Peyer's patch (tissue), 4 donors: Measurements from ENCODE around the gene RBBP8. TPM values are rescaled to one million over a fixed set of nuclear protein-coding genes. Genes with fewer than 3 reads are reported as not detected.
"Not testable (repeated sequence)": the region's sequence is repeated elsewhere in the genome, so short reads cannot be mapped to it uniquely, and the experiment has no call there.

Experiments
- DNase-seq, 3 donors: peaks; one replicate each; pipeline ENCODE4 v3.0.0-alpha.2; 2017 to 2019
- H3K27ac ChIP-seq, 4 donors: fragments of 200-600 bp; sonication (generic); one replicate each; pipeline ENCODE4 v1.5.1; 2016 to 2019
- H3K27me3 ChIP-seq, 2 donors: fragments of 200-600 bp; sonication (generic); one replicate each; pipeline ENCODE4 v1.5.1; 2019
- H3K36me3 ChIP-seq, 3 donors: fragments of 200-600 bp; sonication (generic); one replicate each; pipeline ENCODE4 v1.5.1; 2016 to 2019
- H3K4me1 ChIP-seq, 4 donors: fragments of 200-600 bp; sonication (generic); one replicate each; pipeline ENCODE4 v1.5.1; 2016 to 2019
- H3K4me3 ChIP-seq, 4 donors: fragments of 200-600 bp; sonication (generic); 1 replicate in 3 of 4; 2 replicates in 1 of 4; pipeline ENCODE4 v1.5.1; 2016 to 2019; ENCODE audit warnings: mild to moderate bottlenecking in 1 of 4
- H3K9me3 ChIP-seq, 4 donors: fragments of 200-600 bp; sonication (generic); one replicate each; pipeline ENCODE4 v1.5.1; 2016 to 2019; ENCODE audit warnings: mild to moderate bottlenecking in 1 of 4
- POLR2A ChIP-seq, 2 donors: fragments of 450-650 bp; IDR thresholded peaks; one replicate each; pipeline ENCODE4 v1.5.1; 2017; ENCODE audit warnings: antibody characterized with exemption in 2 of 2, mild to moderate bottlenecking in 2 of 2, moderate library complexity in 2 of 2
- total RNA-seq, 4 donors: library from RNA; depleted of rRNA; stranded (reverse); fragments of >200 nt; gene quantifications; one replicate each; pipeline ENCODE4 v1.1.0, GENCODE V29; 2016
- TF ChIP-seq, protein P1 (sequence below), 6 experiments: fragments of 450-650 bp in 4 of 6; fragments of 200-600 bp in 2 of 6; sonication (generic) in 1 of 6; IDR thresholded peaks; one replicate each; pipeline ENCODE4 v1.5.1; 2017 to 2019; ENCODE audit warnings: antibody characterized with exemption in 6 of 6, mild to moderate bottlenecking in 3 of 6, moderate library complexity in 1 of 6

The RBBP8 gene
- total RNA-seq, 4 donors from 2014 or later: 45.4 to 74.1 (median 52.7) TPM

DNA sequence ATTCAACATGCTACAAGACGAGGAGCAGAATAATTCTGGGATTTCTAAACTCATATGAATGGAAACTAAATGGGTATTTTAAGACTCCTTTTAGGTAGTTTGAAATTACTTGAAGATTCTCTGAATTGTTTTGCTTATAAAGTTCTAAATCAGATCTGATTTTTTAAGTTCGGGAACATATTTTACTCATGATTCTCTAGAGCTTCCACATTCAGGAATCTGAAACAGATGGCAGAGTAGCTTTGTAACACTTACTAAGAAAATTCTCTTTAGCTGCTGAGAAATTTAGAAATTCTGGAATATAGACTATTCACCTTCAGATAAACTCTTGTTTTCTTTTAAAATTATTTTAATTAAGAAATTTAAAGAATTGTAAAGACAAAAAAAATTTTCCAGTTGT, 13.7 kb downstream of the RBBP8 start:
- H3K9me3 ChIP-seq: no peaks in the 10 kb centered on the region
- no peak overlapping the region for H3K27ac ChIP-seq
- no peaks in the 10 kb centered on the region for H3K4me1 ChIP-seq
- TF ChIP-seq, protein P1, sequence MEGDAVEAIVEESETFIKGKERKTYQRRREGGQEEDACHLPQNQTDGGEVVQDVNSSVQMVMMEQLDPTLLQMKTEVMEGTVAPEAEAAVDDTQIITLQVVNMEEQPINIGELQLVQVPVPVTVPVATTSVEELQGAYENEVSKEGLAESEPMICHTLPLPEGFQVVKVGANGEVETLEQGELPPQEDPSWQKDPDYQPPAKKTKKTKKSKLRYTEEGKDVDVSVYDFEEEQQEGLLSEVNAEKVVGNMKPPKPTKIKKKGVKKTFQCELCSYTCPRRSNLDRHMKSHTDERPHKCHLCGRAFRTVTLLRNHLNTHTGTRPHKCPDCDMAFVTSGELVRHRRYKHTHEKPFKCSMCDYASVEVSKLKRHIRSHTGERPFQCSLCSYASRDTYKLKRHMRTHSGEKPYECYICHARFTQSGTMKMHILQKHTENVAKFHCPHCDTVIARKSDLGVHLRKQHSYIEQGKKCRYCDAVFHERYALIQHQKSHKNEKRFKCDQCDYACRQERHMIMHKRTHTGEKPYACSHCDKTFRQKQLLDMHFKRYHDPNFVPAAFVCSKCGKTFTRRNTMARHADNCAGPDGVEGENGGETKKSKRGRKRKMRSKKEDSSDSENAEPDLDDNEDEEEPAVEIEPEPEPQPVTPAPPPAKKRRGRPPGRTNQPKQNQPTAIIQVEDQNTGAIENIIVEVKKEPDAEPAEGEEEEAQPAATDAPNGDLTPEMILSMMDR (IDR thresholded peaks at IDR 0.05): no peak
- TF ChIP-seq POLR2A (IDR thresholded peaks at IDR 0.05): no peak
- peaks cover 0 to 10% (median 0%) of the 10 kb centered on the region in 3 donors for H3K36me3 ChIP-seq
- no peak overlapping the region for H3K4me3 ChIP-seq
- H3K27me3 ChIP-seq: no peaks in the 10 kb centered on the region
- DNase-seq: no peak

DNA sequence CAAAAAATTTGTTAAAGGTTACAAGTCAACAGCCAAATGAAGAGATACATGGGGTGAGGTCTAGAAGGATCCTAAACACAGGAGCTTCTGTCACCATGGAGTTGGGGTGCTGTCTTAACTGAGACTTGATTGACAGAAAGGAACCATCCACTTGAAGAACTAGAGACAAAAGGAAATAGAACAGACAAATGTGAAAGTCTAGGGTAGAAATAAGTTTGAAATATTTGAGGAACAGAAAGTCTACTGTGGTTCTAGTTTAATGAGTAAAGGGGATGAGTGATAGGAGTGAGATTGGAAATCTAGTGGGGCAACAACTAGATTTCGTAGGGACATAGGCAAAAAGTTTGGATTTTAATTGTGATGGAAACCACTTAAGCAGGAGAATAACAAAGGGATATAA, 18.7 kb downstream of the RBBP8 start:
- no peaks in the 10 kb centered on the region for H3K4me1 ChIP-seq
- no peaks in the 10 kb centered on the region for H3K9me3 ChIP-seq
- no peaks in the 10 kb centered on the region for H3K27me3 ChIP-seq
- no peak for TF ChIP-seq POLR2A (IDR thresholded peaks at IDR 0.05)
- no peak overlapping the region for H3K4me3 ChIP-seq
- H3K36me3 ChIP-seq: peaks cover 0 to 17% (median 0%) of the 10 kb centered on the region in 3 donors
- no peak for DNase-seq
- no peak overlapping the region for H3K27ac ChIP-seq

DNA sequence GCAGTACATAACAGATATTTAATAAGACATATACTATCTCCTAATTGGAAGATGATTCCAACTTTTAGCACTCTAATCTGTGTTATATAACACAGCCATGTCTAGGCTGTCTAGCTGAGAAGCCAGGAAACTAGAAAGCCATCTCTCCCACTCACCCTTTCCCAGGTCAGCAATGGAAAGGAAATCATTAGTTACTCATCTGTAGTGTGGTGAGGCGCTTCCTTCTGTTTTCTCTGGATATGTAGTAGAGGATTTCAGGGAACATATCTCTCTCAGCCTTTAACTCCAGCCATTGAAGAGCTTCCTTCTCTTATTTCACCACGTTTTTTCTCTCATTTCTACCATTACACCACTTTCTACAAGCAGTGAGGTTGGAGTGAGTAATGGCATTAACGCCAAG, 19.4 kb downstream of the RBBP8 start:
- no peak for DNase-seq
- Histone ChIP-seq H3K9me3 (no peaks in the 10 kb centered on the region), H3K27ac (no peak overlapping the region), H3K27me3 (no peaks in the 10 kb centered on the region), H3K4me1 (no peaks in the 10 kb centered on the region), H3K4me3 (no peak overlapping the region), H3K36me3 (peaks cover 0 to 17% (median 0%) of the 10 kb centered on the region in 3 donors)
- TF ChIP-seq, protein P1 (IDR thresholded peaks at IDR 0.05): no peak
- no peak for TF ChIP-seq POLR2A (IDR thresholded peaks at IDR 0.05)

DNA sequence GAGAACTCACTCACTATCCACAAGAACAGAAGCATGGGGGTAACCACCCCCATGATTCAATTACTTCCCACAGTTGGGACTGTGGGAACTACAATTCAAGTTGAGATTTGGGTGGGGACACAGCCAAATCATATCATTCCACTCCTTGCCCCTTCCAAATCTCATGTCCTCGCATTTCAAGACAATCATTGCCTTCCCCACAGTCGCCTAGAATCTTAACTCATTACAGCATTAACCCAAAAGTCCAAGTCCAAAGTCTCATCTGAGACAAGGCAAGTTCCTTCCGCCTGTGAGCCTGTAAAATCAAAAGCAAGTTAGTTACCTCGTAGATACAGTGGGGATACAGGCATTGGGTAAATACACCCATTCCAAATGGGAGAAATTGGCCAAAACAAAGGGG, 20.9 kb downstream of the RBBP8 start:
- DNase-seq, H3K27me3 ChIP-seq, H3K4me3 ChIP-seq, H3K4me1 ChIP-seq, H3K9me3 ChIP-seq: not testable (repeated sequence)
- peak overlapping the region in 1 of 4 donors; percentile 50 for H3K27ac ChIP-seq
- H3K36me3 ChIP-seq: peaks cover 0 to 17% (median 0%) of the 10 kb centered on the region in 3 donors

DNA sequence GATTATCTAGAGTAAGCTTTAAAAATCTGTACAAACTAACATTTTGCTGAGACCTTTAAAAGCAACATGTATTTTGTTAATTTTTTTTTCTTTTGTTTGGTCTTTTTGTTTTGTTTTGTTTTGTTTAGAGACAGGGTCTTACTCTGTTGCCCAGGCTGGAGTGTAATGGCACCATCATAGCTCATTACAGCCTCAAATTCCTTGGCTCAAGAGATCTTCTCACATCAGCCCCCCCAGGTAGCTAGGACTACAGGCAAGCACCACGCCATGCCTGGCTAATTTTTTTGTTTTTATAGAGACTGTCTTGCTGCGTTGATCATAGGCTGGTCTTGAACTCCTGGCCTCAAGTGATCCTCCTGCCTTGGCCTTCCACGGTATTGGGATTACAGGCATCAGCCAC, 23.1 kb downstream of the RBBP8 start:
- no peak overlapping the region for H3K4me3 ChIP-seq
- H3K9me3 ChIP-seq: no peaks in the 10 kb centered on the region
- H3K36me3 ChIP-seq: peaks cover 0 to 10% (median 0%) of the 10 kb centered on the region in 3 donors
- DNase-seq: no peak
- no peaks in the 10 kb centered on the region for H3K4me1 ChIP-seq
- H3K27me3 ChIP-seq: no peaks in the 10 kb centered on the region
- TF ChIP-seq, protein P1 (IDR thresholded peaks at IDR 0.05): no peak
- no peak for TF ChIP-seq POLR2A (IDR thresholded peaks at IDR 0.05)
- H3K27ac ChIP-seq: no peak overlapping the region

DNA sequence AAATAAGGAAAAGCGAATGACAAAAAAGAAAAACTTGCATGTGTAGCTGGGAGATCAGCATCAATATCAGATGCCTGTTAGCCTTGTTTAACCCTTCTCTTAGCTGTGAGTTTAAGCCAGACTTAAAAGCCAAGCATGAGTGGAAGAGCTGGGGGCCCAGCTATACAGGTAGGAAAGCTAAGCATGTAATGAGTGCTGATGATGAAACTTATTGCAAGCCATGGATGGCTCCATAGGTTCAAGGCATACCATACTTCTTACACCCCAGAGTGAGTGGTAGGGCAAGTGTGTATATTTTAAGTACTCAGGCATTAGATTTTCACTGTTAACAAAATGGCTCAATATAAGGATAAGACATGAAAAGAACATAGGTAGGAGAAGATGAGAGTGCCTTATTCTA, 28.0 kb downstream of the RBBP8 start:
- H3K27me3 ChIP-seq: no peaks in the 10 kb centered on the region
- TF ChIP-seq, protein P1 (IDR thresholded peaks at IDR 0.05): no peak
- TF ChIP-seq POLR2A (IDR thresholded peaks at IDR 0.05): no peak

DNA sequence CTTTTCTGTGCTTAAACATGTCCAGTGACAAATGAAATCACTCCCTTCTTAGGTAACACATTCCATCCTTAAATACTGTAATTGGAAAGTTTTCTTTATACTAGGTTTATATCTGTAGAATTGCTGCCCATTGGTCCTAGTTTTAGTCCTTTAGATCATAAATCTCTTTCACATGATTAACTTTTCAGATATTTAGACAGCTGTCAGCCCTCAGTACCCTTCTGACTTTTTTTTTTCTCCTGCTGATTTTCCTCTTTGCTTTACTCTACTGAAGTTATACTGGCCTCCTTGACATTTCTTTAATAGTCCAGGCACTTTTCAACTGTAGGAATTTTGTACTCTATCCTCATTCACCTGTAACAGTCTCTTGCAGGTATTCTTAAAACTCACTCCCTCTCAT, 28.9 kb downstream of the RBBP8 start:
- Histone ChIP-seq H3K9me3 (no peaks in the 10 kb centered on the region), H3K4me3 (no peak overlapping the region), H3K36me3 (peaks cover 0 to 3% (median 0%) of the 10 kb centered on the region in 3 donors), H3K27me3 (no peaks in the 10 kb centered on the region), H3K4me1 (no peaks in the 10 kb centered on the region), H3K27ac (no peak overlapping the region)
- no peak for TF ChIP-seq POLR2A (IDR thresholded peaks at IDR 0.05)
- TF ChIP-seq, protein P1 (IDR thresholded peaks at IDR 0.05): no peak
- no peak for DNase-seq

More for the DNA sequence above, 28.0 kb downstream of the RBBP8 start:
- no peak overlapping the region for H3K4me3 ChIP-seq
- no peak for DNase-seq
- H3K9me3 ChIP-seq: no peaks in the 10 kb centered on the region
- peaks cover 0 to 3% (median 0%) of the 10 kb centered on the region in 3 donors for H3K36me3 ChIP-seq
- no peak overlapping the region for H3K27ac ChIP-seq
- H3K4me1 ChIP-seq: no peaks in the 10 kb centered on the region
